ENCODE results near the gene FAM171A1. TPM values are rescaled to one million over a fixed set of nuclear protein-coding genes. Genes with fewer than 3 reads are reported as not detected.
A peak's percentile ranks its signal among the peaks of the same experiment; 100 is the strongest.

The FAM171A1 gene
- total and polyA plus RNA-seq, 2 of the 13 experiments (the other 11 are each of a cell fraction or from before 2014, with no cell fraction given), result 21.5 to 34.7 TPM

- TF ChIP-seq ZC3H13 (CRISPR knock-in tag; IDR thresholded peaks at IDR 0.05) (no peak), ATRX (CRISPR knock-in tag; IDR thresholded peaks at IDR 0.05; ENCODE audit: borderline replicate concordance) (no peak), FOXA1 (IDR thresholded peaks at IDR 0.05) (no peak), FOXA1 (CRISPR knock-in tag; IDR thresholded peaks at IDR 0.05) (no peak), ZNF768 (CRISPR knock-in tag; IDR thresholded peaks at IDR 0.05) (no peak), CENPT (CRISPR knock-in tag; IDR thresholded peaks at IDR 0.05; ENCODE audit: low read depth) (no peak), RARA (CRISPR knock-in tag; IDR thresholded peaks at IDR 0.05) (peak; percentile 76), ADNP (CRISPR knock-in tag; IDR thresholded peaks at IDR 0.05) (no peak), MEF2D (CRISPR knock-in tag; IDR thresholded peaks at IDR 0.05) (peak; percentile 79), U2AF1 (optimal IDR thresholded peaks at IDR 0.05; ENCODE audit: low read depth, low read length) (no peak), ARHGAP35 (CRISPR knock-in tag; IDR thresholded peaks at IDR 0.05; ENCODE audit: borderline replicate concordance) (no peak), HMGA1 (CRISPR knock-in tag; conservative IDR thresholded peaks at IDR 0.05) (no peak), CBFB (CRISPR knock-in tag; IDR thresholded peaks at IDR 0.05) (peak; percentile 98), SNAPC5 (CRISPR knock-in tag; IDR thresholded peaks at IDR 0.05; ENCODE audit: borderline replicate concordance) (no peak), KLF13 (CRISPR knock-in tag; IDR thresholded peaks at IDR 0.05) (no peak), GLI4 (CRISPR knock-in tag; IDR thresholded peaks at IDR 0.05; ENCODE audit: borderline replicate concordance) (no peak; the same call in 1 of the 2 replicates), PHF21A (CRISPR knock-in tag; IDR thresholded peaks at IDR 0.05) (peak; percentile 87; the same call in 1 of the 2 replicates), ZNF121 (CRISPR knock-in tag; IDR thresholded peaks at IDR 0.05) (no peak), ZBTB21 (CRISPR knock-in tag; IDR thresholded peaks at IDR 0.05) (no peak), GMEB1 (CRISPR knock-in tag; IDR thresholded peaks at IDR 0.05; ENCODE audit: borderline replicate concordance) (0 out of 2 replicates have a peak, but pooled peaks have one; percentile 30), HNF4G (IDR thresholded peaks at IDR 0.05; ENCODE audit: borderline replicate concordance, low read depth, low read length) (peak; percentile 15; the same call in 1 of the 2 replicates), HNF4G (CRISPR knock-in tag; IDR thresholded peaks at IDR 0.05; ENCODE audit: borderline replicate concordance, low read depth) (no peak)
- TF ChIP-seq, protein P1, sequence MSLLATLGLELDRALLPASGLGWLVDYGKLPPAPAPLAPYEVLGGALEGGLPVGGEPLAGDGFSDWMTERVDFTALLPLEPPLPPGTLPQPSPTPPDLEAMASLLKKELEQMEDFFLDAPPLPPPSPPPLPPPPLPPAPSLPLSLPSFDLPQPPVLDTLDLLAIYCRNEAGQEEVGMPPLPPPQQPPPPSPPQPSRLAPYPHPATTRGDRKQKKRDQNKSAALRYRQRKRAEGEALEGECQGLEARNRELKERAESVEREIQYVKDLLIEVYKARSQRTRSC (CRISPR knock-in tag; IDR thresholded peaks at IDR 0.05; ENCODE audit: low read depth), result no peak
- TF ChIP-seq, protein P2, sequence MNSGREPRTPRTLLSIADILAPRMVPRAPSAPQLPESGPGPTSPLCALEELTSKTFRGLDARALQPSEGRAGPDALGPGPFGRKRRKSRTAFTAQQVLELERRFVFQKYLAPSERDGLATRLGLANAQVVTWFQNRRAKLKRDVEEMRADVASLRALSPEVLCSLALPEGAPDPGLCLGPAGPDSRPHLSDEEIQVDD (CRISPR knock-in tag; IDR thresholded peaks at IDR 0.05; ENCODE audit: borderline replicate concordance), result no peak
- TF ChIP-seq, protein P3, sequence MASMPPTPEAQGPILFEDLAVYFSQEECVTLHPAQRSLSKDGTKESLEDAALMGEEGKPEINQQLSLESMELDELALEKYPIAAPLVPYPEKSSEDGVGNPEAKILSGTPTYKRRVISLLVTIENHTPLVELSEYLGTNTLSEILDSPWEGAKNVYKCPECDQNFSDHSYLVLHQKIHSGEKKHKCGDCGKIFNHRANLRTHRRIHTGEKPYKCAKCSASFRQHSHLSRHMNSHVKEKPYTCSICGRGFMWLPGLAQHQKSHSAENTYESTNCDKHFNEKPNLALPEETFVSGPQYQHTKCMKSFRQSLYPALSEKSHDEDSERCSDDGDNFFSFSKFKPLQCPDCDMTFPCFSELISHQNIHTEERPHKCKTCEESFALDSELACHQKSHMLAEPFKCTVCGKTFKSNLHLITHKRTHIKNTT (CRISPR knock-in tag; IDR thresholded peaks at IDR 0.05), result no peak
- TF ChIP-seq, protein P4, sequence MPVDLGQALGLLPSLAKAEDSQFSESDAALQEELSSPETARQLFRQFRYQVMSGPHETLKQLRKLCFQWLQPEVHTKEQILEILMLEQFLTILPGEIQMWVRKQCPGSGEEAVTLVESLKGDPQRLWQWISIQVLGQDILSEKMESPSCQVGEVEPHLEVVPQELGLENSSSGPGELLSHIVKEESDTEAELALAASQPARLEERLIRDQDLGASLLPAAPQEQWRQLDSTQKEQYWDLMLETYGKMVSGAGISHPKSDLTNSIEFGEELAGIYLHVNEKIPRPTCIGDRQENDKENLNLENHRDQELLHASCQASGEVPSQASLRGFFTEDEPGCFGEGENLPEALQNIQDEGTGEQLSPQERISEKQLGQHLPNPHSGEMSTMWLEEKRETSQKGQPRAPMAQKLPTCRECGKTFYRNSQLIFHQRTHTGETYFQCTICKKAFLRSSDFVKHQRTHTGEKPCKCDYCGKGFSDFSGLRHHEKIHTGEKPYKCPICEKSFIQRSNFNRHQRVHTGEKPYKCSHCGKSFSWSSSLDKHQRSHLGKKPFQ (CRISPR knock-in tag; IDR thresholded peaks at IDR 0.05; ENCODE audit: insufficient replicate concordance), result no peak
These were observed 37.0 kb downstream of the FAM171A1 start (continued) for GRCh38 chr10:15333909-15334649.
